Measurements from ENCODE around the gene ABCB11.

The ABCB11 gene

DNA sequence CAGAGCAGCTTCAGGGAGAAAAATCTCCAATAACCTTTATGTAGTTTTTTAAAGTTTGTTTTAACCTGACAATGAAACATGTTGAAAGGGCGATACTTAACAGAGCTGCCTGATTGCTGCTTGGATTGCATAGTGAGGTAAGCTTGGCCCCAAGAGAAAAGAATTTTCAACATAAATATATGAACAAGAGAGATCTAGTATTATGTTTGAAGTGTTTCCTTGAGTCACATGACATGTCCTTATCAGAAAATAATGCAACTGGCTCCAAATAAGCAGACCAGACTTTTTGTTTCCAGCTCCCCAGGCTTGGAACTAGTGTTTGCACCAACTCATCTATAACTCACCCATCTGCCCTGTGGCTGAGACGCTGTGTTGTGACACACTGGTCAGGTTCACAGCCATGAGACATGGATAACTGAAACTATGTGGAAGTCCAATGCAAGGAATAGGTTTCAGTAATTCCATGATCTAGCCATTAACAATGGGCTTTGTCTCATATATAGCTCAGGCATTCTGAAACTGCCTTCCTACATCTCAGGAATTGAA is 44.7 kb downstream of the ABCB11 start:
- no peak overlapping the region for H3K4me3 ChIP-seq (ENCODE audit: low read depth, low read length)
- in situ Hi-C loops (cut with HindIII; ENCODE audit: low sequenced_read_pairs) = no loop called here
- DNase-seq (ENCODE audit: low read depth, low spot score) = no peak
- TF ChIP-seq, protein P1, sequence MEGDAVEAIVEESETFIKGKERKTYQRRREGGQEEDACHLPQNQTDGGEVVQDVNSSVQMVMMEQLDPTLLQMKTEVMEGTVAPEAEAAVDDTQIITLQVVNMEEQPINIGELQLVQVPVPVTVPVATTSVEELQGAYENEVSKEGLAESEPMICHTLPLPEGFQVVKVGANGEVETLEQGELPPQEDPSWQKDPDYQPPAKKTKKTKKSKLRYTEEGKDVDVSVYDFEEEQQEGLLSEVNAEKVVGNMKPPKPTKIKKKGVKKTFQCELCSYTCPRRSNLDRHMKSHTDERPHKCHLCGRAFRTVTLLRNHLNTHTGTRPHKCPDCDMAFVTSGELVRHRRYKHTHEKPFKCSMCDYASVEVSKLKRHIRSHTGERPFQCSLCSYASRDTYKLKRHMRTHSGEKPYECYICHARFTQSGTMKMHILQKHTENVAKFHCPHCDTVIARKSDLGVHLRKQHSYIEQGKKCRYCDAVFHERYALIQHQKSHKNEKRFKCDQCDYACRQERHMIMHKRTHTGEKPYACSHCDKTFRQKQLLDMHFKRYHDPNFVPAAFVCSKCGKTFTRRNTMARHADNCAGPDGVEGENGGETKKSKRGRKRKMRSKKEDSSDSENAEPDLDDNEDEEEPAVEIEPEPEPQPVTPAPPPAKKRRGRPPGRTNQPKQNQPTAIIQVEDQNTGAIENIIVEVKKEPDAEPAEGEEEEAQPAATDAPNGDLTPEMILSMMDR (IDR thresholded peaks at IDR 0.05; ENCODE audit: low read depth, low read length) = no peak

DNA sequence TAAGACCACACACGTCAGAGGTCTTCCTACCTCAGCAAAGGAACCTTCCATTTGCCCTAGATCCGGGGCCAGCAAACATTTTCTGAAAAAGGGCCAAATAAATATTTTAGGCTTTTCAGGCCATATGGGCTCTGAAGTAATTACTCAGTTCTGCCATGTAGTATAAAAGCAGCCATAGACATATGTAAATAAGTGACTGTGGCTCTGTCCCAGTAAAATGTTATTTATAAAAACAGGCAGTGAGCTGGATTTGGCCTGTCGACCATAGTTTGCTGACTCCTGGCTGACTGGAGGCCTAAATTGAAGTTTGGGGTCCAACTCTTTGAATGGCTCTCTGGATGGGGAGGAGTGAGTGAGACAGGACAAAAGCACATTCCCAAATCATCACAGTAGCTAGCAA is 49.5 kb downstream of the ABCB11 start:
- in situ Hi-C loops (cut with HindIII; ENCODE audit: low sequenced_read_pairs) = no loop called here
- TF ChIP-seq, protein P1 (IDR thresholded peaks at IDR 0.05; ENCODE audit: low read depth, low read length) = no peak
- no peak overlapping the region for H3K4me3 ChIP-seq (ENCODE audit: low read depth, low read length)
- no peak for DNase-seq (ENCODE audit: low read depth, low spot score)

DNA sequence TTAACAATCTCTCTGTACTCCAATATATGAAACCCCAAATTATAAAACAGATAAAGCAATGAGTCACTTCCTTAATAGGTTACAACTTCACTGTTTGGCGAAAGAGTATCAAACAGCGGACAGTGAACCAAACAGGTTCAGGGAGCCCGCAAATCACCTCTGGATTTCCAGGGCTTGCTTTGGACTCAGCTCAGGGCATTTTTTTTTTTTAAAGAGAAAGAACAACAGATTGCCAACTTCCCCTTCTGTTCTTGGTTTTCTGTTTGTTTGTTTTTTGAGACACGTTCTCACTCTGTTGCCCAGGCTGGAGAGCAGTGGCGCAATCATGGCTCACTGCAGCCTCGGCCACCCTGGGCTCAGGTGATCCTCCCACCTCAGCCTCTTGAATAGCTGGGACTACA is 52.7 kb downstream of the ABCB11 start:
- no peak for DNase-seq (ENCODE audit: low read depth, low spot score)
- no peak overlapping the region for H3K4me3 ChIP-seq (ENCODE audit: low read depth, low read length)
- TF ChIP-seq, protein P1 (IDR thresholded peaks at IDR 0.05; ENCODE audit: low read depth, low read length) = no peak
- in situ Hi-C loops (cut with HindIII; ENCODE audit: low sequenced_read_pairs) = no loop called here

DNA sequence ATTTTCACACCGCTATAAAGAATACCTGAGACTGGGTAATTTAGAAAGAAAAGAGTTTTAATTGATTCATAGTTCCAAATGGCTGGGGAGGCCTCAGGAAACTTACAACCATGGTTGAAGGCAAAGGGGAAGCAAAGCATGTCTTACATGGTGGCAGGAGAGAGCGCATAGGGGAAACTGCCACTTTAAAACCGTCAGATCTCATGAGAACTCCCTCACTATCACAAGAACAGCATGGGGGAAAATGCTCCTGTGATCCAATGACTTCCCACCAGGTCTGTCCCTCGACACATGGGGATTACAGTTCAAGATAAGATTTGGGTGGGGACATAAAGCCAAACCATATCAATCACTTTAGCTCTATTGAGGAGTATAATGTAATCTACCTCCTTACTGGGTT is 53.5 kb downstream of the ABCB11 start:
- TF ChIP-seq, protein P1 (IDR thresholded peaks at IDR 0.05; ENCODE audit: low read depth, low read length) = no peak
- no peak for DNase-seq (ENCODE audit: low read depth, low spot score)
- H3K4me3 ChIP-seq (ENCODE audit: low read depth, low read length) = no peak overlapping the region
- in situ Hi-C loops (cut with HindIII; ENCODE audit: low sequenced_read_pairs) = no loop called here

DNA sequence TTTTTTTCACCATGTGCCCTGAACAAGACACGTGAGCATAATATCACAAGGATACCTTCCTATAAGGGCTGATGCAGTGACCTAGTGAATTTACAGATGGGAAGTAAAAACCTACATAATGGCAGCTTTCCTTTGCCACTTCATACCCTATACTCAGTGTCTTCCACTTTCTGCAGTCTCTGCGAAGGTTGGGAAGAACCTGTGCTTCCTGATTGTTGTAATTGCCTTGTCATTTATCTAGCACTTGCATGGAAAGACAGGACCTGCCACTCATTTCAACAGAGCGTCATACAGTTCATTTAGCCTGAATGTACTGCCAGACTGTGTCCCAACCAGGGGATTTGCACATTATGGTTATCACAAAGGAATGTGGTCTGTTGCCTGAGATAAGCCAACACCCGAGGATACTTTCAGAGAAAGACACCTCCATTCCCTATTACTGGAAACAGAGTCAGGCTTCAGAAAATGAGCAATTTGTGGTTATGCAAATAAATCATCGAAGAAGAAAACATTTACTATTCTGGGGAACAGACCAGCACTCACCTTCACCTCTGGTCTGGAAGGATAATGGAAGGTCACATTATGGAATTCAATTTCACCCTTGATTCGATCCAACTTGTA is 55.0 kb downstream of the ABCB11 start:
- TF ChIP-seq, protein P1 (IDR thresholded peaks at IDR 0.05; ENCODE audit: low read depth, low read length) = no peak
- in situ Hi-C loops (cut with HindIII; ENCODE audit: low sequenced_read_pairs) = no loop called here
- H3K4me3 ChIP-seq (ENCODE audit: low read depth, low read length) = no peak overlapping the region
- no peak for DNase-seq (ENCODE audit: low read depth, low spot score)

DNA sequence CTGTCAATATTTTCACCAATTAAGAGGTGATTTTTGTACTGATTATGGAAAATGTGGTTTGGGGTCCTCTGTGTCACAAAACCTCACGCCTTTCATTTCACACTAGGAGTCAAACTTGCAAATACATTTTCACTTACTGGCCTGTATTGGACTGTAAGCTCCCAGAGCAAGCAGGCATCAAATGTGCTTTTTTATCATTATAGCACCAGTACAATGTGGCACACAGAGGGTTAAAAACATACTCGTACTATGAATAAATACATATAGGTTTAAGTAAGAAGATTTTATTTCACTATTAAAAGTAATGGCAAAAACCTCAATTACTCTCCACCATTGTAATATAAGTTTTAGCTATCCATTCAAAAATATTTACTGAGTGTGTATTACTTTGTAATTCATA is 56.7 kb downstream of the ABCB11 start:
- in situ Hi-C loops (cut with HindIII; ENCODE audit: low sequenced_read_pairs) = no loop called here
- H3K4me3 ChIP-seq (ENCODE audit: low read depth, low read length) = no peak overlapping the region
- TF ChIP-seq, protein P1 (IDR thresholded peaks at IDR 0.05; ENCODE audit: low read depth, low read length) = no peak
- no peak for DNase-seq (ENCODE audit: low read depth, low spot score)
